KMS-11 (cell line): ENCODE results near the gene PUSL1.

ENCODE experiments used
- H2AFZ ChIP-seq: fragments of 200-600 bp; sonication (generic); 2 replicates; pipeline ENCODE4 v1.6.1; 2016; ENCODE audit warnings: antibody characterized with exemption, mixed run types, low read depth
- H3K27ac ChIP-seq: fragments of 200-600 bp; sonication (generic); 2 replicates; pipeline ENCODE4 v1.6.1; 2016; ENCODE audit warnings: mild to moderate bottlenecking, mixed run types
- H3K27me3 ChIP-seq: fragments of 200-600 bp; sonication (generic); 2 replicates; pipeline ENCODE4 v1.6.1; 2017; ENCODE audit warnings: mild to moderate bottlenecking, low read depth, mixed run types, moderate library complexity; ENCODE audit not compliant: insufficient read depth
- H3K36me3 ChIP-seq: fragments of 200-600 bp; sonication (generic); 2 replicates; pipeline ENCODE4 v1.6.1; 2017; ENCODE audit warnings: mild to moderate bottlenecking, mixed run types; ENCODE audit not compliant: insufficient read depth
- H3K4me1 ChIP-seq: fragments of 200-600 bp; sonication (generic); 2 replicates; pipeline ENCODE4 v1.6.1; 2016; ENCODE audit warnings: mild to moderate bottlenecking, low read depth, mixed run types; ENCODE audit not compliant: poor library complexity, severe bottlenecking
- H3K4me2 ChIP-seq: fragments of 200-600 bp; sonication (generic); 2 replicates; pipeline ENCODE4 v1.7.0; 2016; ENCODE audit warnings: mild to moderate bottlenecking, mixed run types
- H3K4me3 ChIP-seq: fragments of 200-600 bp; sonication (generic); IDR thresholded peaks from 2 replicates; pipeline ENCODE4 v1.6.1; 2017; ENCODE audit warnings: low read depth, low read length, mixed read lengths; ENCODE audit not compliant: insufficient read depth
- H3K79me2 ChIP-seq: fragments of 200-600 bp; sonication (generic); 2 replicates; pipeline ENCODE4 v1.6.1; 2016; ENCODE audit warnings: low read depth, mixed run types; ENCODE audit not compliant: insufficient read depth
- H3K9ac ChIP-seq: fragments of 200-600 bp; sonication (generic); 2 replicates; pipeline ENCODE4 v1.6.1; 2016; ENCODE audit warnings: mild to moderate bottlenecking, mixed run types
- H4K20me1 ChIP-seq: fragments of 200-600 bp; sonication (generic); 2 replicates; pipeline ENCODE4 v1.6.1; 2016; ENCODE audit warnings: mild to moderate bottlenecking, mixed run types; ENCODE audit not compliant: insufficient read depth
- CTCF ChIP-seq: fragments of 200-600 bp; sonication (generic); conservative IDR thresholded peaks from 2 replicates; pipeline ENCODE4 v1.6.1; 2017; ENCODE audit warnings: low read depth, mild to moderate bottlenecking, antibody characterized with exemption, low read length, moderate library complexity, mixed read lengths

PUSL1 gene

DNA sequence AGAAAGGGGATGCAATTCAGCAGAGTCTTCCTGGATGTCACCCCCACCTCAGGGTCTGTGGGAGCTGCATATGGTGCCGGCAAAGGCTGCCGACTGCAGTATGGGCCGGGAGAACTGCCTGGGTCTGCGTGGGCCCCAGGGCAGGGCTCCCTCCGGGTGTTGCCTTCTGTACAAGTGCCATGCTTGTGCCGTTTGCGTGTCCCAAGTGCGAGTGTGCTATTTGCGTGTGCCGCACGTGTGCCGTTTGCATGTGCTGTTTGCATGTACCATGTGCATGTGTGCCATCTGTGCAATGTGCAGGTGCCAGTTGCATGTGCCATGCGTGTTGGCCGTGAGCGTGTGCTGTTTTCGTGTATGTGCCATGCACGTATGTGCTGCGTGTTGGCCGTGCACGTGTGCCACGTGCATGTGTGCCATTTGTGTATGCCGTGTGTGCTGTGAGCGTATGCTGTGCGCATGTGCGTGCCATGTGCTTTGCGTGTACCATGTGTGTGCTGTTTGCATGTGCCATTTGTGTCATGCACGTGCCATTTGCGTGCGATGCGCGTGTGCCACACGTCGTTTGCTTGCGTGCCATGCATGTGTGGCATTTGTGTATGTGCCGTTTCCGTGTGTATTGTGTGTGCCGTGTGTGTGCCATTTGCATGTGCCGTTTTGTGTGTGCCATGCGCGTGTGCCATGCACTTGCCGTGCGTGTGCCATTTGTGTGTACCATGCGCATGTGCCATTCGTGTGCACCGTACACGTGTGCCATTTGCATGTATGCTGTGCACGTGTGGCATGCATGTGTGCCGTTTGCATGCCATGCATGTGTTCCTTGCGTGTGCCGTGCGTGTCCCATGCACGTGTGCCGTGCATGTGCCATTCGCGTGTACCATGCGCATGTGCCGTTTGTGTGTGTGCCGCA, 21.2 kb downstream of the PUSL1 start:
- H2AFZ ChIP-seq: no peak overlapping the region
- H3K27ac ChIP-seq: no peak overlapping the region
- H3K4me2 ChIP-seq: no peak overlapping the region
- no peak overlapping the region for H3K4me3 ChIP-seq
- no peak for TF ChIP-seq CTCF
- no peaks in the 10 kb centered on the region for H3K27me3 ChIP-seq
- no peak overlapping the region for H3K9ac ChIP-seq
- peaks cover 10% of the 10 kb centered on the region; the same call in 1 of the 2 replicates for H3K79me2 ChIP-seq
- H3K36me3 ChIP-seq: no peaks in the 10 kb centered on the region
- H3K4me1 ChIP-seq: peaks cover 13% of the 10 kb centered on the region
- H4K20me1 ChIP-seq: no peaks in the 10 kb centered on the region

- H3K79me2 ChIP-seq: peaks cover 5% of the 10 kb centered on the region; the same call in 1 of the 2 replicates
- peaks cover 11% of the 10 kb centered on the region for H3K4me1 ChIP-seq
- no peaks in the 10 kb centered on the region for H4K20me1 ChIP-seq
- H3K4me2 ChIP-seq: no peak overlapping the region
- no peak overlapping the region for H3K9ac ChIP-seq
- H3K36me3 ChIP-seq: no peaks in the 10 kb centered on the region
- no peak overlapping the region for H3K4me3 ChIP-seq
- TF ChIP-seq CTCF: no peak
- H2AFZ ChIP-seq: no peak overlapping the region
- H3K27ac ChIP-seq: no peak overlapping the region
- H3K27me3 ChIP-seq: no peaks in the 10 kb centered on the region
Measured at GRCh38 chr1:1330366-1331067, 22.1 kb downstream of the PUSL1 start.

DNA sequence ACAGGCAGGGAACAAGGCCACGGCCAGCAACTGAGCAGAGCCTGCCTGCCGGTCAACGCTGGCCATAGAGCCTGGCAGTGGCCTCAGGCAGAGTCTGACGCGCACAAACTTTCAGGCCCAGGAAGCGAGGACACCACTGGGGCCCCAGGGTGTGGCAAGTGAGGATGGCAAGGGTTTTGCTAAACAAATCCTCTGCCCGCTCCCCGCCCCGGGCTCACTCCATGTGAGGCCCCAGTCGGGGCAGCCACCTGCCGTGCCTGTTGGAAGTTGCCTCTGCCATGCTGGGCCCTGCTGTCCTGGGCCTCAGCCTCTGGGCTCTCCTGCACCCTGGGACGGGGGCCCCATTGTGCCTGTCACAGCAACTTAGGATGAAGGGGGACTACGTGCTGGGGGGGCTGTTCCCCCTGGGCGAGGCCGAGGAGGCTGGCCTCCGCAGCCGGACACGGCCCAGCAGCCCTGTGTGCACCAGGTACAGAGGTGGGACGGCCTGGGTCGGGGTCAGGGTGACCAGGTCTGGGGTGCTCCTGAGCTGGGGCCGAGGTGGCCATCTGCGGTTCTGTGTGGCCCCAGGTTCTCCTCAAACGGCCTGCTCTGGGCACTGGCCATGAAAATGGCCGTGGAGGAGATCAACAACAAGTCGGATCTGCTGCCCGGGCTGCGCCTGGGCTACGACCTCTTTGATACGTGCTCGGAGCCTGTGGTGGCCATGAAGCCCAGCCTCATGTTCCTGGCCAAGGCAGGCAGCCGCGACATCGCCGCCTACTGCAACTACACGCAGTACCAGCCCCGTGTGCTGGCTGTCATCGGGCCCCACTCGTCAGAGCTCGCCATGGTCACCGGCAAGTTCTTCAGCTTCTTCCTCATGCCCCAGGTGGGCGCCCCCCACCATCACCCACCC, 22.9 kb downstream of the PUSL1 start, which contains the start of gene TAS1R3:
TAS1R3 (plus strand) TSS at position 213 of the 898 bp plus-strand sequence; CDS start at position 279, 66 bp downstream.
- Histone ChIP-seq H3K4me1 (peaks cover 3% of the 10 kb centered on the region), H4K20me1 (no peaks in the 10 kb centered on the region), H3K4me2 (no peak within 1 kb of the TSS)

More for the DNA sequence above, 22.9 kb downstream of the PUSL1 start, which contains the start of gene TAS1R3:
- Histone ChIP-seq H3K79me2 (peaks cover 4% of the 10 kb centered on the region; the same call in 1 of the 2 replicates), H3K4me3 (no peak within 1 kb of the TSS), H3K27ac (no peak within 1 kb of the TSS), H2AFZ (no peak within 1 kb of the TSS), H3K27me3 (no peaks in the 10 kb centered on the region), H3K9ac (no peak within 1 kb of the TSS), H3K36me3 (no peaks in the 10 kb centered on the region)
- TF ChIP-seq CTCF: no peak
